Ovary (tissue), 9 donors: Measurements from ENCODE around the gene ACTN1. TPM values are rescaled to one million over a fixed set of nuclear protein-coding genes. Genes with fewer than 3 reads are reported as not detected.

Source experiments
- DNase-seq, 5 donors: peaks; one replicate each; pipeline ENCODE4 v3.0.0-alpha.2; 2019 to 2020
- H3K27ac ChIP-seq, 2 donors: fragments of 200-600 bp; one replicate each; pipeline versions ENCODE4 v1.5.1 to v1.8.0; 2019 to 2022
- H3K27me3 ChIP-seq: fragments of 200-600 bp; one replicate; pipeline ENCODE4 v1.8.0; 2022
- H3K36me3 ChIP-seq: fragments of 200-600 bp; sonication (generic); one replicate; pipeline ENCODE4 v1.5.1; 2019
- H3K4me1 ChIP-seq: one replicate; pipeline ENCODE4 v1.8.1; 2013; ENCODE audit warnings: mild to moderate bottlenecking, moderate library complexity; ENCODE audit not compliant: insufficient read depth
- H3K4me3 ChIP-seq: fragments of 200-600 bp; sonication (generic); one replicate; pipeline ENCODE4 v1.5.1; 2017
- H3K9me3 ChIP-seq, 2 donors: fragments of 200-600 bp in 1 of 2; sonication (generic) in 1 of 2; one replicate each; pipeline versions ENCODE4 v1.5.1 to v1.8.1; 2013 to 2019; ENCODE audit warnings: mild to moderate bottlenecking in 1 of 2, moderate library complexity in 1 of 2
- EP300 ChIP-seq: sonication (generic); formaldehyde crosslinking; IDR thresholded peaks from one replicate; pipeline ENCODE4 v1.6.1; 2017; ENCODE audit warnings: antibody characterized with exemption
- POLR2A ChIP-seq: fragments of 450-650 bp; IDR thresholded peaks from one replicate; pipeline ENCODE4 v1.6.1; 2017; ENCODE audit warnings: antibody characterized with exemption, mild to moderate bottlenecking, moderate library complexity
- WGBS, 3 donors: extraction: QIAGEN DNeasy Blood & Tissue Kit in 1 of 3; methylation state at CpG; one replicate each; pipeline versions ENCODE4 v1.1.5 to v1.1.7; 2013 to 2017; 5-methylcytosine and 5-hydroxymethylcytosine counted together
- intact Hi-C, 4 donors: fragments of 100-400 bp; cut with DNase I; formaldehyde crosslinking; loops; one replicate each; pipeline versions ENCODE4 v1.11.0 to v1.15.1; 2022 to 2023
- polyA plus RNA-seq, 2 donors: library from polyadenylated mRNA; stranded (reverse); fragments of 200-250 nt in 1 of 2; fragments of 350-450 nt in 1 of 2; fragmentation: Illumina TruSeq in 1 of 2; extraction: RNeasy Lipid Tissue Mini Kit (QIAGEN cat#74804) in 1 of 2; gene quantifications; one replicate each; pipeline ENCODE4 v1.2.3, GENCODE V29; 2013 to 2014
- total RNA-seq, 7 donors: library from RNA; depleted of rRNA in 2 of 7; stranded (reverse); fragments of >200 nt in 2 of 7; fragmentation: NEBNext Ultra II Directional in 3 of 7; extraction: Animal tissue kit (Norgen Biotek cat#: 25700) in 3 of 7; gene quantifications; one replicate each; pipeline versions ENCODE4 v1.1.0 to v1.2.4, GENCODE V29; 2016 to 2023
- TF ChIP-seq, protein P1 (sequence below), 3 donors: fragments of 450-650 bp in 2 of 3; fragments of 200-600 bp in 1 of 3; IDR thresholded peaks; one replicate each; pipeline versions ENCODE4 v1.5.1 to v1.8.0; 2016 to 2022; ENCODE audit warnings: antibody characterized with exemption in 3 of 3, mild to moderate bottlenecking in 1 of 3
- donor health status: DM: no; HTN: no; CAD: no; lungs with moderate emphysema.
- donor health status: DM: no; HTN: no; CAD: no.
- donor health status: Bipolar disorder and iron deficiency.
- donor health status: DM: yes; HTN: yes; CAD: no.
- donor health status: DM: no; HTN: no; CAD: no.
- donor health status: DM: yes; HTN: yes; CAD: no.

Gene ACTN1
- total and polyA plus RNA-seq, 9 donors: 39.0 to 203 (median 138) TPM

DNA sequence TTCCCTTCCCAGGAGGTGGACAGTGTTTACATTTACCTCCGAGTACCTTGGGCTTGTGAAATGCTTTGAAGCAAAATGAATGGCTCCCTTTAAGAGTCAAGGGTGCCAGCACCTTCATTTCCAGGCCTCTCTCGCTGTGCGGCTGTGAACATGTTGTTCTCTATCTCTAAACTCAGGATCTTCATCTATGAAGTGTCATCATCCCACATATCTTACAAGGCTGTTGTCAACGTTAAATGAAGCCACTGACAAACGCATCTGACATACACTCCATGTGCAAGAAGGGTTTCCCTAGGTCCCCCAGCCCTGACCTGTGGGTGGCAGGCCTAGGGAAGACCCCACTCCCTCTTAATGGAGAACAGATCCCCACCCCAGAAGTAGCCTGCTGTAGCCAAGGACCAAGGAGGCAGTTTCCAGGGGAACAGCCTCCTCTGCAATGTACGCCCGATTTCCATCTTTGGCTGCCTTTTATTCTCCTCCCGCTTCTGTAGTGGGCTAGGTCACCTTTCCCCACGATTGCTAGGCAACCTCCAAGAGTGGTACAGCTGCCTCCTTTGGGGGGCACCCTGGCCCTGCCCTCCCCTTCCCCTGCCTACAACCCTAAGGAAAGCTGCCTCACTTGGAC is 7.6 kb downstream of the ACTN1 start:
- TF ChIP-seq POLR2A (no peak), EP300 (no peak)
- TF ChIP-seq, protein P1, sequence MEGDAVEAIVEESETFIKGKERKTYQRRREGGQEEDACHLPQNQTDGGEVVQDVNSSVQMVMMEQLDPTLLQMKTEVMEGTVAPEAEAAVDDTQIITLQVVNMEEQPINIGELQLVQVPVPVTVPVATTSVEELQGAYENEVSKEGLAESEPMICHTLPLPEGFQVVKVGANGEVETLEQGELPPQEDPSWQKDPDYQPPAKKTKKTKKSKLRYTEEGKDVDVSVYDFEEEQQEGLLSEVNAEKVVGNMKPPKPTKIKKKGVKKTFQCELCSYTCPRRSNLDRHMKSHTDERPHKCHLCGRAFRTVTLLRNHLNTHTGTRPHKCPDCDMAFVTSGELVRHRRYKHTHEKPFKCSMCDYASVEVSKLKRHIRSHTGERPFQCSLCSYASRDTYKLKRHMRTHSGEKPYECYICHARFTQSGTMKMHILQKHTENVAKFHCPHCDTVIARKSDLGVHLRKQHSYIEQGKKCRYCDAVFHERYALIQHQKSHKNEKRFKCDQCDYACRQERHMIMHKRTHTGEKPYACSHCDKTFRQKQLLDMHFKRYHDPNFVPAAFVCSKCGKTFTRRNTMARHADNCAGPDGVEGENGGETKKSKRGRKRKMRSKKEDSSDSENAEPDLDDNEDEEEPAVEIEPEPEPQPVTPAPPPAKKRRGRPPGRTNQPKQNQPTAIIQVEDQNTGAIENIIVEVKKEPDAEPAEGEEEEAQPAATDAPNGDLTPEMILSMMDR (IDR thresholded peaks at IDR 0.05): no peak
- no peaks in the 10 kb centered on the region for H3K27me3 ChIP-seq
- H3K27ac ChIP-seq: no peak overlapping the region
- H3K9me3 ChIP-seq: no peaks in the 10 kb centered on the region
- H3K36me3 ChIP-seq: no peaks in the 10 kb centered on the region
- H3K4me1 ChIP-seq: peaks cover 42% of the 10 kb centered on the region
- WGBS, 3 donors: 75 to 81% (median 81%) methylated on average over 9 of the region's 9 CpGs
- peak in 1 of 5 donors; percentile 2 for DNase-seq
- intact Hi-C loops: loop anchor here (10.0 kb wide), 4 partner anchors 47 to 123 kb away; no protein-coding TSS in a partner anchor
- H3K4me3 ChIP-seq: no peak overlapping the region

GRCh38 chr14:68970736-68971135 is 8.4 kb downstream of the ACTN1 start:
- 66 to 69% (median 68%) methylated on average over 5 of the region's 5 CpGs for WGBS, 3 donors
- intact Hi-C loops: loop anchor here (10.0 kb wide), 4 partner anchors 46 to 124 kb away; no protein-coding TSS in a partner anchor
- TF ChIP-seq EP300 (no peak), POLR2A (no peak)
- TF ChIP-seq, protein P1 (IDR thresholded peaks at IDR 0.05): no peak
- Histone ChIP-seq H3K27me3 (no peaks in the 10 kb centered on the region), H3K9me3 (no peaks in the 10 kb centered on the region), H3K4me1 (peaks cover 36% of the 10 kb centered on the region), H3K36me3 (no peaks in the 10 kb centered on the region), H3K27ac (peak overlapping the region in 1 of 2 donors; percentile 0), H3K4me3 (no peak overlapping the region)
- DNase-seq: no peak

DNA sequence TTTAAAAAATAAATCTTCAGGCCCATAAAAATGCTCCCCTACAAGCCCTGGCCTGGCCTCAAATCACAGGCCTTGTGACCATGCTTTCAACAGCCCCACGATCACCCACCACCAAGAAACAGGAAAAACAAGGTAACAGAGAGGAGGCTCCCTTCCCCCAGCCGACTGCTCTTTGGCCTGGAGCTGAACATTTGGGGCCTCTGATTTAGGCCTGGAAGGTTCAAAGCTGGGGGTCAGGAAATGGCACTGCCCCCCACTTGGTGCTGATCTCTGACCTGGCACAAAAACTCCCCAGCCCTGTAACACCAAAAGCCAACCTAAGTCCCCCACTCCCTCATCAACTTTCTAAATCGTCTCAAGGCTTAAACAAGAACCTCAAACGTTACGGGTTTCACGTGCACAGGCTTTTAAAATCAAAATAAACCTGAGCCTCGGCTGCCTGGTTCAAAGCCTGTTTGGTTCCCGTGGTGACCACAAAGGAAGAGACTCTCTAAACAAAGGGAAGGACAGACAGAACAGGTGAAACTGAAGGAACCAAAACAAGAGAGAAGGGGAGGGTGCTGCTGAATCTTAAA is 9.0 kb downstream of the ACTN1 start:
- H3K4me1 ChIP-seq: peaks cover 36% of the 10 kb centered on the region
- WGBS, 3 donors: 13 to 23% (median 22%) methylated on average over 8 of the region's 8 CpGs
- no peak for TF ChIP-seq POLR2A
- TF ChIP-seq EP300: no peak
- TF ChIP-seq, protein P1 (IDR thresholded peaks at IDR 0.05): no peak

DNA sequence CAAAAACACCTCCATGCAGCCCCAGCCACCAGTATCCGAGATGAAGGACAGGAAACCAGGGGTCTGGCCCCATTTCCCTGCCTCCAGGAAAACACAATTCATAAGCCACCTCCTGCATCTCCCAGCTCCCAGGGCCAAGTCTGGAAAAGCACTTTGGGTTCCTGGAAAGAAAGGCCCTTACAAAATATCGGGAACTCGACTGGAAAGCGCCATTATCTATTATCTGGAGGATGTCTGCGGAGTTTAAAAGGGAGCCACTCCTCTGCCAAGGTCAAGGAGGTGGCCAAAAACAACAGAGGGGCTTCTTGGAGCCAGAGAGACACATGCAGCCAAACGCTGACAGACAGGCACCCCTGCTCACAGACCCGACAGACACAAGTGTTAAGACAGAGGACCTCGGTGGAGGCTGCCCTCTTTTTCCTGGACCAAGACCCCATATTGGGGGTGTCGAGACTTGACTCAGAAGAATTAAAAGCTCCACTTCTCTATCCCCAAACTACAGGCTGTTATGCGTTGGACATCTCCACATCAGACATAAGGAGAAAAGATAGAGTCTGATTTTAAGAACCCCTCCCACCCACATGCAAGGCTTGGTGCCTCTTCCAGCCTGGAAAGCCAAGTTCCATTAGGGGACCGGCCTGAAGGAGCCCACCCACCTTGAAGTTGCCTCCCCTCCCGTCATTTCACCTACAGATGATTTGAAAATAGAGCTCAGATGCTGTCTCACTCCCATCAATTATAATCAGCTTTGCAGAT is 9.6 kb downstream of the ACTN1 start:
- Histone ChIP-seq H3K36me3 (no peaks in the 10 kb centered on the region), H3K27ac (peak overlapping the region; percentile 21 to 25), H3K27me3 (no peaks in the 10 kb centered on the region), H3K4me3 (no peak overlapping the region), H3K4me1 (peaks cover 39% of the 10 kb centered on the region), H3K9me3 (no peaks in the 10 kb centered on the region)
- 14 to 17% (median 17%) methylated on average over 12 of the region's 12 CpGs for WGBS, 3 donors
- no peak for TF ChIP-seq POLR2A
- TF ChIP-seq, protein P1 (IDR thresholded peaks at IDR 0.05): no peak
- DNase-seq: peak in 1 of 5 donors; percentile 19
- intact Hi-C loops: loop anchor here (10.0 kb wide), 4 partner anchors 45 to 125 kb away; no protein-coding TSS in a partner anchor

More for the DNA sequence above, 9.0 kb downstream of the ACTN1 start:
- Histone ChIP-seq H3K4me3 (no peak overlapping the region), H3K36me3 (no peaks in the 10 kb centered on the region), H3K9me3 (no peaks in the 10 kb centered on the region), H3K27me3 (no peaks in the 10 kb centered on the region), H3K27ac (peak overlapping the region; percentile 21 to 25)
- intact Hi-C loops: loop anchor here (10.0 kb wide), 4 partner anchors 45 to 125 kb away; no protein-coding TSS in a partner anchor
- DNase-seq: peak in 1 of 5 donors; percentile 17
